ENCODE results near the gene SBF1.

DNA sequence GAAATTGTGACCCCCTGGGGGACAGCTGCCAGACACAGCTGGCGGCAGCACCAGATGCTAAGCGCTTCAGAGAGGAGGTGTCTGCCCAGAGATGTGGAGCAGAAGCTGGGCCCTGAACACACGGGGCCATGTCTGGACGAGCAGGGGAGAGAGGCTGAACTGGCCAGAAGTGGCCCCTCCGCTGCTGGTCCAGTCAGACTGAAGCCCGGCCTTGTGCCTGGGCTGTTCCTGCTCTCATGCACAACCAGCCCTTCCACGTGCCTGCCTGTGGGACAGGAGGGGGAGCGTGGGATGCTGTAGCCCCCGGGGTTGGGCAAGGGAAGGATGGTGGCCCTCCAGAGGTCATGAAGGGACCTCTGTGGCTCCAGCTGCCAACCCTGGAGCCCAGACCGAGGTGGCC is 8.3 kb upstream of the SBF1 start:
- TF ChIP-seq, protein P1, sequence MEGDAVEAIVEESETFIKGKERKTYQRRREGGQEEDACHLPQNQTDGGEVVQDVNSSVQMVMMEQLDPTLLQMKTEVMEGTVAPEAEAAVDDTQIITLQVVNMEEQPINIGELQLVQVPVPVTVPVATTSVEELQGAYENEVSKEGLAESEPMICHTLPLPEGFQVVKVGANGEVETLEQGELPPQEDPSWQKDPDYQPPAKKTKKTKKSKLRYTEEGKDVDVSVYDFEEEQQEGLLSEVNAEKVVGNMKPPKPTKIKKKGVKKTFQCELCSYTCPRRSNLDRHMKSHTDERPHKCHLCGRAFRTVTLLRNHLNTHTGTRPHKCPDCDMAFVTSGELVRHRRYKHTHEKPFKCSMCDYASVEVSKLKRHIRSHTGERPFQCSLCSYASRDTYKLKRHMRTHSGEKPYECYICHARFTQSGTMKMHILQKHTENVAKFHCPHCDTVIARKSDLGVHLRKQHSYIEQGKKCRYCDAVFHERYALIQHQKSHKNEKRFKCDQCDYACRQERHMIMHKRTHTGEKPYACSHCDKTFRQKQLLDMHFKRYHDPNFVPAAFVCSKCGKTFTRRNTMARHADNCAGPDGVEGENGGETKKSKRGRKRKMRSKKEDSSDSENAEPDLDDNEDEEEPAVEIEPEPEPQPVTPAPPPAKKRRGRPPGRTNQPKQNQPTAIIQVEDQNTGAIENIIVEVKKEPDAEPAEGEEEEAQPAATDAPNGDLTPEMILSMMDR (IDR thresholded peaks at IDR 0.05): no peak
- TF ChIP-seq POLR2A (IDR thresholded peaks at IDR 0.05): no peak
